Left kidney (tissue), 2 donors: ENCODE results near the gene TNNT1. TPM values are rescaled to one million over a fixed set of nuclear protein-coding genes. Genes with fewer than 3 reads are reported as not detected.
"Not testable (repeated sequence)": the region's sequence is repeated elsewhere in the genome, so short reads cannot be mapped to it uniquely, and the experiment has no call there.

Source experiments
- DNase-seq: peaks from one replicate; pipeline ENCODE4 v3.0.0-alpha.2; 2013
- polyA plus RNA-seq: library from polyadenylated mRNA; unstranded; fragments of 120-200 nt; gene quantifications from one replicate; pipeline ENCODE4 v1.2.1, GENCODE V29; 2013; ENCODE audit not compliant: insufficient read length

The TNNT1 gene
- polyA plus RNA-seq, 1 donor: 3.8 TPM

GRCh38 chr19:55171440-55171839 is 22.4 kb upstream of the TNNT1 start:
- no peak for DNase-seq

DNA sequence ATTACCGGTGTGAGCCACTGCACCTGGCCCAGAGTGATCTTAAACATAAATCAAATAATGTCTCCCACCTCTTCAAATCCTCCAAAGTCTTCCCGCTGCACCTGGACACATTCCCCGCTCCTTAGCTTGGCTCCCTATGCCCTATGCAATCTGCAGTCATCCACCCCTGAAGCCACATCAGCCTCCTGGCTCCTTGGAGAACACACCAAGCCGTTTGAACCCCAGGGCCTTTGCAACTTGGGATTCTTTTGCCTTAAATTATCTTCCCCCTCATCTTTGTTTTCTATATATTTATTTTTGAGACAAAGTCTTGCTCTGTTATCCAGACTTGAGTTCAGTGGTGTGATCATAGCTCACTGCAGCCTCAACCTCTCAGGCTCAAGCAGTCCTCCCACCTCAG is 20.1 kb upstream of the TNNT1 start:
- DNase-seq: no peak

GRCh38 chr19:55166530-55167268 is 17.7 kb upstream of the TNNT1 start, which contains the start of gene DNAAF3:
Gene DNAAF3 (minus strand): TSS chr19:55166613. CDS start chr19:55166413, 200 bp downstream.
- DNase-seq: peak; percentile 95

- DNase-seq: peak; percentile 52
Observed at GRCh38 chr19:55165952-55166529, 17.0 kb upstream of the TNNT1 start.

- no peak for DNase-seq
Observed at GRCh38 chr19:55161571-55162322, 12.7 kb upstream of the TNNT1 start.

DNA sequence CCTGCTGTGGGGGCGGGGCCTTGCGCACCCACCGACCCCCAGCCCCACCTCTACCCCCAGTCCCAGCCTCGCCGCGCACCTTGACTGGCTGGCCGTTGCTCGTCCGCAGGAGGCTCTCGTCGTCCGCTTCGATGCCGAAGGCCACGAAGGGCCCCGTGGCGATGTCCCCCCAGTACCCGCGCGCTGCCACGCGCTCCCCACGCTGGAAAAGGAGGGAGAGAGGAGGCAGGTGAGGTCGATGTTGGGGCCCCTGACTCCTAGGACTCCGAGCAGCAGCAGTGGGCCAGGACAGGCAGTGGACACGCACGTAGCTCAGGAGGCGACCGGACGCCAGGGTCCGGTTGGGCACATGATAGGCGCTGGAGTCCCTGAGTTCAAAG is 12.0 kb upstream of the TNNT1 start:
- no peak for DNase-seq

DNA sequence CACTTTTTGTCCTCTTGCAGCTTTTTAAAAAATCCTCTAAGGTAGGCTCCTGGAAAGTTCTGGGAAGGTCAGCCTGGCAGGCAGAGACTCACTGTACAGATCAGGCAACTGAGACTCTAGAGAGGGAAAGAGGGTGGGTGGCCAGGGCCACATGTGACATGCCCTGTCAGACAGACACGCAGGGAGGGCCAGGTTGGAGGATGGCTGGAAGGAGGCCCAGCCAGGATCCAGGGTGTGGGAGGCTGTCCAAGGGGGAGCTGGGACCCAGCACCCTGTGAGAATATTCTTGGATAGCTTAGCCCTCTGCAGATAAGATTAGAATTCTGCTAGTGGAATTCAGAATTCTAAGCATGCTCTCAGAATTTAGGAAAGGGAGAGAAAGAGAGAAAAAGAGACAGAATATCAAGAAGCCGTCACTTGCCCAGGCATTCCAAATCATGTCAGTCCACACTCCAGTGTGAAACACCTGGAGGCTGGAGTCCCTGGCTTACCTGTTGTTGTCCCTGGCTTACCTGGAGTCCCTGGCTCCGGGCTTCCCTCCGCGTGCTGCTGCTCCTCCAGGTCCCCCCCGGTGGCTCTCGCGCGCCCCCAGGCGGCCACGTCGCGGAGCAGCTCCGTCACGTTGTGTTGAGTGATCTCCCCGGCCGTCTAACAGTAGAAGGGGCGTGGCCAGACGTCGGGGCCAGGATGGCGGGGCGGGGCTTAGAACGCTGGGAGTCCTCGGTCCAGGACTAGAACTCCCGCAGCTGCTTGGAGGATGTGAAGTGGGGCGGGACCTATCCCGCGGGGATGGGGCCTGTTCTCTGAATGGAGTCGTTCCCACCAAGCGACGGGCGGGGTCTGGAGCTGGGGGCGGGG is 11.4 kb upstream of the TNNT1 start:
- peak; percentile 81 for DNase-seq

DNA sequence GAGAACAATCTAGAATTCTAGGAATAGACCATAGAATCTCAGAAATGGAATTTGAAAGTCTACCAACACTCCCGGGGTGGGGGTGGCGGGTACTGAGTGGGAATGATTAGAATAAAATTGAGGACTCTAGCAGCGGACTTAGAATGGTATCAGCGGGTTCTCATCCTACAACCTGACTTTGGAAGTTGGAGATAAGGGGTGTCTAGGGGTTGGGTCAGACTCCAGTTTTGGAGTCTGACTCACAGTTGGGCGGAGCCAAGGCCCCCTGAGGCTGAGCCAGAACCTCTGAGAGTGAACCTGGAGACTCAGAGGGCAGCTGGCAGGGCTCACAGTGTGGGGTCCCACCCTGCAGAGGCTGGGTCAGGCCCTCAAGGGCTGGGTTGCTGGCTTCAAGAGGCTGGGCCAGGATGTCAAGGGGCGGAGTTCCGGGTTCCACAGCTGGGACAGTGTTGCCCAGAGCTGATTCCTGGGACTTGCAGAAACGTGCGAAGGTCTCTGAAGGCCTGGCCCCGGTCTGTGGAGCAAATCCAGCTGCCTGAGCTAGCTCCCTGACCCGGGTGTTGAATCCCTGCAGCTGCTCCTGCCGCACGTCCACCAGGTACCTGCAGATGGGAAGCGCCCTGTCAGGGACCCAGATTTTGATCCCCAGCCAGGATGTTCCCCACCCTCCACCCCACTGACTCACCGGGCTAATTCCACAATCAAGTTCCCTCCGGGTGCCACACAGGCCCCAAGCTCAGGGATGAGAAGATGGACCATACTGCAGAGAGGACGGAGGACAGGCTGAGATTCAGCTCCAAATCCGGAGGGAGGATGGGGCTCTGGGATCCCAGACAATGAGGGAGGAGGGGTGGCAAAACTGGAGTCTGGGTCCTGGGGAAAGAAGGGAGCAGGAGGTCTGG is 10.1 kb upstream of the TNNT1 start:
- DNase-seq: no peak

- no peak for DNase-seq
Observed at GRCh38 chr19:55158423-55158822, 9.4 kb upstream of the TNNT1 start.

DNA sequence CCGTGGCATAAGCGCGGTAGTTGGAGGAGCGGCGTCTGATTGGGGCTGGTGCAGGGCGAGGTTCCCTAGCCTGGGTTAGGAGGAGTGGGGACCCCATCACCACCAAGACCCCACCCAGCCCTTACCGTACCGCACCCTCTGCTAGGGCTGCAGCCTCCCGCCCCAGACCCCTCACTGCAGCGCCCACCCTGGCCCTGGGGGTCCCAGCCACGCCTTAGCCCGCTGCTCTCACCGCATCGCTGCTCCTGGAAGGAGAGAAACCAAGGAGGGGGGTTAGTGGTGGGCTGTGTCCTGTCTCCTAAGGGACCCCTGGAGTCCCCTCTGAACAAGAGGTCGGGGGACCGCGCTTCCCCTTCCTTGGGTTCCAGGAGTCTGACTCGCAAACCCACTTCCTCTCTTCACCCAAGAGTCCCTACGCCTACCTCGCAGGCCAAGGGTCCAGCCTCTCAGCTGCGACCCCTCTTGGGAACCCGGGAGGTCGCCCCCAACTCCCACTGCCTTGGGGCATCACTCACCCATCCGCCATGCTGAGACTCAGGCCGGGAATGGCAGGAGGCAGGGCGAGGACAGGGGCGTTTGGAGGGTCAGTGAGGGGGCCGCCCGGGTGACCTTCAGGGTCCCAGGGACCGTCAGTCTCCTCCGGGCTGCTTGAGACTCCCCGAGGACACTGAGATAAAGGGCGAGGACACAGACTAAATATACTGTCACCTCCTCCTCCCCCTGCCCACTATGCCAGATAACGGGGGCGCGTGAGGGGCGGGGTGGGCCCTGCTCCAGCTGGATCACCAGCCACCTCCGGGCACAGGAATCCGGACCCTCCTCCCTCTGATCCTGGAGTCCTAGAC is 8.3 kb upstream of the TNNT1 start, which contains the start of gene TNNI3:
Gene TNNI3 (minus strand): TSS at position 669 of the 845 bp plus-strand sequence. CDS start 143 bp downstream, at position 526.
- DNase-seq: no peak

GRCh38 chr19:55156202-55157063 is 7.4 kb upstream of the TNNT1 start:
- DNase-seq: peak; percentile 58

- DNase-seq: not testable (repeated sequence)
Observed at GRCh38 chr19:55155784-55156183, 6.8 kb upstream of the TNNT1 start.

GRCh38 chr19:55153652-55154264 is 4.8 kb upstream of the TNNT1 start:
- no peak for DNase-seq

GRCh38 chr19:55152017-55152416 is 3.0 kb upstream of the TNNT1 start:
- no peak for DNase-seq

DNA sequence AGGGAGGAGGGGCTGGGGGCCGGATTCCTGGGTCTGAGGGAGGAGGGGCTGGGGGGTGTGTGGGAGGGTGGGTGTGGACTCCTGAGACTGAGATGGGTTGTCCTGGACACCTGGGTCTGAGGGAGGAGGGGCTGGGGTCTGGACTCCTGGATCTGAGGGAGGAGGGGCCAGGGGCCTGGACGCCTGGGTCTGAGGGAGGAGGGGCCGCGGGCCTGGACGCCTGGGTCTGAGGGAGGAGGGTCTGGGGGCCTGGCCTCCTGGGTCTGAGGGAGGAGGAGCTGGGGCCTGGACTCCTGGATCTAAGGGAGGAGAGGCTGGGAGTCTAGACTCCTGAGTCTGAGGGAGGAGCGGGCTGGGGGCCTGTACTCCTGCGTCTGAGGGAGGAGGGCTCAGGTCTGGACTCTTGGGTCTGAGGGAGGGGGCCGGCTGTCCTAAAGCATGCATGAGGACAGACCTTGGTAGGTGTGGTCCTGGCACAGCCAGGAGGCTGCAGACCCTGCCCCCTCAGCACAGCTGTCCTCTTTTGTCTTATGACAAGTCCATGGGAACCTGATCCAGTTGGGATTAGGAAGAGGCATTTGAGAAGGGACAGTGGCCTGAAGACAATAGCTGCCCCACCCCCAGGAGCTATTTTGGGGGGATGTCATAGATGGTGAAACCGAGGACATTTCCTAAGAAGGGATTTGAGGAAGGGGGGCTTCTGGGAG is 1.3 kb downstream of the TNNT1 start:
- DNase-seq: no peak

- peak; percentile 50 for DNase-seq
Observed at GRCh38 chr19:55146705-55147273, 2.2 kb downstream of the TNNT1 start.

GRCh38 chr19:55146078-55146704 is 2.8 kb downstream of the TNNT1 start:
- DNase-seq: no peak
